Breast epithelium (tissue), 4 donors: ENCODE results near the gene GRHL3. TPM values are rescaled to one million over a fixed set of nuclear protein-coding genes. Genes with fewer than 3 reads are reported as not detected.

Source experiments
- DNase-seq, 2 donors: peaks; one replicate each; pipeline ENCODE4 v3.0.0-alpha.2; 2019; ENCODE audit warnings: low spot score in 2 of 2
- H3K27ac ChIP-seq, 2 donors: fragments of 200-600 bp; sonication (generic) in 1 of 2; one replicate each; pipeline ENCODE4 v1.5.1; 2016 to 2019; ENCODE audit warnings: mild to moderate bottlenecking in 1 of 2
- H3K27me3 ChIP-seq, 2 donors: fragments of 200-600 bp; sonication (generic) in 1 of 2; one replicate each; pipeline versions ENCODE4 v1.5.1 to v1.6.0; 2017 to 2019; ENCODE audit warnings: control low read depth in 1 of 2, mild to moderate bottlenecking in 1 of 2
- H3K36me3 ChIP-seq: fragments of 200-600 bp; one replicate; pipeline ENCODE4 v1.5.1; 2019
- H3K4me1 ChIP-seq, 2 donors: fragments of 200-600 bp; sonication (generic); one replicate each; pipeline ENCODE4 v1.5.1; 2016 to 2019; ENCODE audit warnings: control low read depth in 1 of 2
- H3K4me3 ChIP-seq, 3 donors: fragments of 200-600 bp; sonication (generic); 1 replicate in 2 of 3; 2 replicates in 1 of 3; pipeline ENCODE4 v1.5.1; 2016 to 2019; ENCODE audit warnings: mild to moderate bottlenecking in 3 of 3, moderate library complexity in 2 of 3
- H3K9me3 ChIP-seq, 2 donors: fragments of 200-600 bp; sonication (generic) in 1 of 2; one replicate each; pipeline ENCODE4 v1.5.1; 2016 to 2019; ENCODE audit warnings: control low read depth in 1 of 2
- POLR2A ChIP-seq: fragments of 450-650 bp; IDR thresholded peaks from one replicate; pipeline ENCODE4 v1.6.1; 2016; ENCODE audit warnings: antibody characterized with exemption, mild to moderate bottlenecking, moderate library complexity
- POLR2AphosphoS5 ChIP-seq, 3 donors: sonication (generic); formaldehyde crosslinking; IDR thresholded peaks; one replicate each; pipeline ENCODE4 v1.6.1; 2017; ENCODE audit warnings: antibody characterized with exemption in 3 of 3
- intact Hi-C: fragments of 100-400 bp; cut with DNase I; formaldehyde crosslinking; loops from one replicate; pipeline ENCODE4 v1.15.1; 2023; ENCODE audit warnings: low total_unique reads
- total RNA-seq, 3 donors: library from RNA; depleted of rRNA; stranded (reverse); fragments of >200 nt; gene quantifications; one replicate each; pipeline ENCODE4 v1.1.0, GENCODE V29; 2016
- TF ChIP-seq, protein P1 (sequence below), 3 donors: fragments of 450-650 bp; IDR thresholded peaks; one replicate each; pipeline ENCODE4 v1.5.1; 2016 to 2017; ENCODE audit warnings: antibody characterized with exemption in 3 of 3, mild to moderate bottlenecking in 3 of 3, moderate library complexity in 3 of 3

Gene GRHL3
- total RNA-seq, 3 donors from 2014 or later = 0.98 to 4.0 TPM; not detected in 1

DNA sequence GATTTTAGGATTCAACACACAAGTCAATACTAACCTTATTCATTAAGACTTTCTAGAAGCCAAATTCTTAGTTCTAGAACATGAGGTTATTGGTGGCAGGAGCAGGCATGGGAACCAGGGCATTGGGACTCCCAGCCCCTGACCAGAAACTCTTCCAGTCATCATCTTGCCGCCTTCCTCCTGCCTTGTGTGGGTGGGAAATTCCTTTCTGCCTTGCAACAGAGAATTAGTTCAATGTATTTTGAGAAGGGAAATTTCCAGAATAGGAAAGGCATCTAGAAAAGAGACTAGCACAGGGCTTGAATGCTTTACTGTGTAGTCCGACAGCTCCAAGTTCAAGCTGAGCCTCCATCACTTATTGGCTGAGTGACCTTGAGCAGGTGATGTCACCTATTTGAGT lies 8.7 kb downstream of the GRHL3 start:
- no peak overlapping the region for H3K27ac ChIP-seq
- intact Hi-C loops = no loop called here
- no peak overlapping the region for H3K4me3 ChIP-seq
- no peaks in the 10 kb centered on the region for H3K9me3 ChIP-seq
- H3K4me1 ChIP-seq = no peaks in the 10 kb centered on the region
- no peak for DNase-seq
- H3K27me3 ChIP-seq = no peaks in the 10 kb centered on the region
- no peaks in the 10 kb centered on the region for H3K36me3 ChIP-seq
- no peak for TF ChIP-seq POLR2AphosphoS5 (IDR thresholded peaks at IDR 0.05)
- TF ChIP-seq, protein P1, sequence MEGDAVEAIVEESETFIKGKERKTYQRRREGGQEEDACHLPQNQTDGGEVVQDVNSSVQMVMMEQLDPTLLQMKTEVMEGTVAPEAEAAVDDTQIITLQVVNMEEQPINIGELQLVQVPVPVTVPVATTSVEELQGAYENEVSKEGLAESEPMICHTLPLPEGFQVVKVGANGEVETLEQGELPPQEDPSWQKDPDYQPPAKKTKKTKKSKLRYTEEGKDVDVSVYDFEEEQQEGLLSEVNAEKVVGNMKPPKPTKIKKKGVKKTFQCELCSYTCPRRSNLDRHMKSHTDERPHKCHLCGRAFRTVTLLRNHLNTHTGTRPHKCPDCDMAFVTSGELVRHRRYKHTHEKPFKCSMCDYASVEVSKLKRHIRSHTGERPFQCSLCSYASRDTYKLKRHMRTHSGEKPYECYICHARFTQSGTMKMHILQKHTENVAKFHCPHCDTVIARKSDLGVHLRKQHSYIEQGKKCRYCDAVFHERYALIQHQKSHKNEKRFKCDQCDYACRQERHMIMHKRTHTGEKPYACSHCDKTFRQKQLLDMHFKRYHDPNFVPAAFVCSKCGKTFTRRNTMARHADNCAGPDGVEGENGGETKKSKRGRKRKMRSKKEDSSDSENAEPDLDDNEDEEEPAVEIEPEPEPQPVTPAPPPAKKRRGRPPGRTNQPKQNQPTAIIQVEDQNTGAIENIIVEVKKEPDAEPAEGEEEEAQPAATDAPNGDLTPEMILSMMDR (IDR thresholded peaks at IDR 0.05) = no peak
- TF ChIP-seq POLR2A = no peak

DNA sequence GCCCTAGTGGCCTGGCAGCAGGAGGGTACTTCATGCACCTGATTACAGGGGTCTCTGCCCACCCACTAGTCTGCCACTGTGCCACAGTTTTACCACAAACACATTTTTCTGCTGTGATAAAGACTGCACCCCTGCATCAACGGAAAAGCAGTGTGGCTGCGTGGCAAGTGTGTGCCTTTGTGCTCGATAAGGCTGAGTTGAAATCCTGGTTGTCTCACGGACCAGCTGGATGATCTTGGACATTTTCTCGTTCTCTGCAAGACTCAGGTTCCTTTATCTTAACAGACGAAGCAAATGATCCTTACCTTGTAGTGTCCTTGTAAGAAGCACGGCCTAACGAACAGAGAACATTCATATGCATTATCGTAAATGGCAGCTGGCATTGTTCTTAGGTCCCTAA lies 10.2 kb downstream of the GRHL3 start:
- Histone ChIP-seq H3K4me1 (no peaks in the 10 kb centered on the region), H3K9me3 (no peaks in the 10 kb centered on the region), H3K27me3 (no peaks in the 10 kb centered on the region), H3K4me3 (no peak overlapping the region), H3K27ac (no peak overlapping the region), H3K36me3 (no peaks in the 10 kb centered on the region)
- intact Hi-C loops = no loop called here
- DNase-seq = no peak
- no peak for TF ChIP-seq POLR2AphosphoS5 (IDR thresholded peaks at IDR 0.05)
- no peak for TF ChIP-seq POLR2A
- TF ChIP-seq, protein P1 (IDR thresholded peaks at IDR 0.05) = no peak

GRCh38 chr1:24329797-24330543 lies 10.8 kb downstream of the GRHL3 start:
- TF ChIP-seq POLR2AphosphoS5 (IDR thresholded peaks at IDR 0.05) = no peak
- TF ChIP-seq POLR2A = no peak
- TF ChIP-seq, protein P1 (IDR thresholded peaks at IDR 0.05) = no peak
- DNase-seq = no peak
- intact Hi-C loops = no loop called here
- H3K36me3 ChIP-seq = no peaks in the 10 kb centered on the region
- no peaks in the 10 kb centered on the region for H3K9me3 ChIP-seq
- no peak overlapping the region for H3K4me3 ChIP-seq
- no peaks in the 10 kb centered on the region for H3K27me3 ChIP-seq
- no peaks in the 10 kb centered on the region for H3K4me1 ChIP-seq
- no peak overlapping the region for H3K27ac ChIP-seq

DNA sequence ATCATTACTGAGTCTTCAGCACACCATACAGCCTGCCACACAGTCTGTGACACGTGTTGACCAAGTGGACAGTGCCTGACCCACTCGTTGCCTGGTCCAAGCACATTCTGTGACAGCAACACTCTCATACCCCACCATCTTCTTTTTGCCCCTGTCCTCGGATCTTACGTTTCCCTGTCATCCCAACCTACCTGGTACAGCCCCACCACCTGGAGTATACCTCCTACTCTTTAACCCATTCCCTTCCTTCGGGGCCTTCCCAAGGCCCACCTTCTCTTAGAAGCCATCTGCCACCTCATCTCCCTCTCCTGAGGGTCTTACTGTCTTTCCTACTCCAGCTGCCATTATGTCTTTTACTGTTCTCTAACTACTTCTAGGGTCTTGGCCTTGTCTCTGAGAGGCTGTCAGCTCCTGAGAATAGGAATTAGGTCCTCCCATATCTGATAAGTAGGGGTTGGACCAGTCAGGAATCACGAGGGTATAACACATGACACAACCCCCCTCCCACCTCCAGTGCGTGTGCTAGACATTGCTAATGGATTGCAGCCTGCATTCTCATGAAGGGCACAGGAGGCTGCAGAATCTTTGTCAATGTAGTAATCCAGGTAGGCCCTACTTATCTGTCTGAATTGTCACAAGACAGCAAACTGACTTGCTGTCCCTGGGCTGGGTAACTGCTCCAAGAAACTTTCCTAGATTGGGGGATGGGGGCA lies 13.0 kb downstream of the GRHL3 start:
- Histone ChIP-seq H3K4me1 (no peaks in the 10 kb centered on the region), H3K36me3 (no peaks in the 10 kb centered on the region), H3K4me3 (no peak overlapping the region), H3K9me3 (no peaks in the 10 kb centered on the region), H3K27me3 (no peaks in the 10 kb centered on the region), H3K27ac (no peak overlapping the region)
- no peak for DNase-seq
- no peak for TF ChIP-seq POLR2AphosphoS5 (IDR thresholded peaks at IDR 0.05)
- TF ChIP-seq POLR2A = no peak
- intact Hi-C loops = no loop called here

DNA sequence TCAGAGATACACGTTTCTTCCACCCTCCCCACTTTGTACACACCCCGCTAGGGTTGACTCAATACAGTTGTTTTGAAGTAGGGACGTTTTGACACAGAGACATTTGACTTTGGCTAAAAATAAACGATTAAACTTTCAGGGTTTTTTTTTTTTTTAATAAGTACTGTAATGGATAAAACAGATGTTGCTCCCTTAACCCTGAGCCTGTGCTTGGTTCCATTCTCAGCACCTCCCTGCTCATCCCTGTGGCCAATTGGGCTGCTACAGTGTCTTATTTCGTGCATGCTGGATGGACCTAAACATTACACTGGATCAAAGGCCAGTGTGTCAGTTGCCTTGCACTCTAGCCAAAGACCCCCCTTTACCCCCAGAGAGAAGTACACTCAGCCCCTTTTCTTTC lies 16.9 kb downstream of the GRHL3 start:
- H3K4me1 ChIP-seq = no peaks in the 10 kb centered on the region
- no peak overlapping the region for H3K27ac ChIP-seq
- H3K36me3 ChIP-seq = no peaks in the 10 kb centered on the region
- no peak for TF ChIP-seq POLR2AphosphoS5 (IDR thresholded peaks at IDR 0.05)
- no peaks in the 10 kb centered on the region for H3K27me3 ChIP-seq
- no peaks in the 10 kb centered on the region for H3K9me3 ChIP-seq
- intact Hi-C loops = no loop called here
- no peak overlapping the region for H3K4me3 ChIP-seq
- DNase-seq = no peak

DNA sequence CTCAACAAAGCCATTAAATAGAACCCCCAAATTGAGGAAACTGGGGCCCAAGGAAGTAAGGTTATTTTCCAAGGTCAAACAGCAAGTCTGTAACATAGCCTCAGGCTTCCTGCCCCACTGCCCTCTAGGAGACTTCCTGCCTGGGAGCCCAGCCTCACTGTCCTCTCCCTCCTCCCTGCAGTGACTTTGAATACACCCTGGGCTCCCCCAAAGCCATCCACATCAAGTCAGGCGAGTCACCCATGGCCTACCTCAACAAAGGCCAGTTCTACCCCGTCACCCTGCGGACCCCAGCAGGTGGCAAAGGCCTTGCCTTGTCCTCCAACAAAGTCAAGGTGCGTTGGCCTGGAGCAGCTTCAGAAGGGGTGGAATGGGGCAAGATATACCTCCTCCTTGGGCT lies 18.3 kb downstream of the GRHL3 start:
- intact Hi-C loops = no loop called here
- Histone ChIP-seq H3K9me3 (no peaks in the 10 kb centered on the region), H3K4me1 (no peaks in the 10 kb centered on the region), H3K27me3 (no peaks in the 10 kb centered on the region), H3K27ac (no peak overlapping the region), H3K4me3 (no peak overlapping the region), H3K36me3 (no peaks in the 10 kb centered on the region)
- no peak for DNase-seq
- no peak for TF ChIP-seq POLR2A
